ENCODE data around the gene SNAP91.

SNAP91 gene

GRCh38 chr6:83536647-83537589, 172.0 kb downstream of the SNAP91 start:
- DNase-seq, result no peak

GRCh38 chr6:83536034-83536646, 172.8 kb downstream of the SNAP91 start:
- peak; percentile 59 for DNase-seq

GRCh38 chr6:83518816-83519480, 190.0 kb downstream of the SNAP91 start:
- DNase-seq, result no peak

- no peak for DNase-seq
Measured at GRCh38 chr6:83517500-83517899, 191.4 kb downstream of the SNAP91 start.

- DNase-seq, result peak; percentile 58
Measured at GRCh38 chr6:83514866-83515466, 193.9 kb downstream of the SNAP91 start.

- no peak for DNase-seq
Measured at GRCh38 chr6:83514466-83514865, 194.4 kb downstream of the SNAP91 start.

- peak; percentile 3 for DNase-seq
Measured at GRCh38 chr6:83511901-83512681, 196.8 kb downstream of the SNAP91 start, which contains the start of gene PRSS35. Gene PRSS35, plus strand, starts transcription at chr6:83512534. Its CDS starts 10,908 bp downstream, at chr6:83523442.

- no peak for DNase-seq
Measured at GRCh38 chr6:83511266-83511665, 197.6 kb downstream of the SNAP91 start.

GRCh38 chr6:83510791-83511190, 198.1 kb downstream of the SNAP91 start:
- DNase-seq, result no peak

- no peak for DNase-seq
Measured at GRCh38 chr6:83509441-83509840, 199.5 kb downstream of the SNAP91 start.

- no peak for DNase-seq
Measured at GRCh38 chr6:83505356-83505755, 203.5 kb downstream of the SNAP91 start.

Measured in activated CD4-positive, alpha-beta T cell treated with anti-CD3 and anti-CD28 coated beads, Interleukin-2, Interleukin-6, amounts not matched to agents 100 ng/mL and 50 ng/mL, durations not matched to agents 16 hours and 8 hours (primary cell).